Hepatocyte (in vitro differentiated cells): Measurements from ENCODE around the gene TMEM11. TPM values are rescaled to one million over a fixed set of nuclear protein-coding genes. Genes with fewer than 3 reads are reported as not detected.

ENCODE experiments used
- DNase-seq: peaks from one replicate; pipeline ENCODE4 v3.0.0-alpha.2; 2016; ENCODE audit warnings: low spot score
- H2AFZ ChIP-seq: fragments of 200-600 bp; sonication (generic); 2 replicates; pipeline ENCODE4 v1.6.0; 2016; ENCODE audit warnings: antibody characterized with exemption, mild to moderate bottlenecking
- H3K27ac ChIP-seq: fragments of 200-600 bp; sonication (generic); 2 replicates; pipeline ENCODE4 v1.5.1; 2016; ENCODE audit warnings: mild to moderate bottlenecking
- H3K27me3 ChIP-seq: fragments of 200-600 bp; sonication (generic); 2 replicates; pipeline ENCODE4 v1.6.1; 2016
- H3K36me3 ChIP-seq: fragments of 200-600 bp; sonication (generic); replicated peaks from 2 replicates; pipeline ENCODE4 v1.5.1; 2016; ENCODE audit warnings: low read depth; ENCODE audit not compliant: insufficient read depth
- H3K4me1 ChIP-seq: fragments of 200-600 bp; sonication (generic); 2 replicates; pipeline ENCODE4 v1.5.1; 2016; ENCODE audit warnings: mild to moderate bottlenecking, moderate library complexity; ENCODE audit not compliant: insufficient read depth
- H3K4me2 ChIP-seq: fragments of 200-600 bp; sonication (generic); 2 replicates; pipeline ENCODE4 v1.6.0; 2016
- H3K4me3 ChIP-seq: fragments of 200-600 bp; sonication (generic); 2 replicates; pipeline ENCODE4 v1.5.1; 2016; ENCODE audit warnings: mild to moderate bottlenecking
- H3K79me2 ChIP-seq: fragments of 200-600 bp; sonication (generic); 2 replicates; pipeline ENCODE4 v1.6.0; 2017; ENCODE audit warnings: mild to moderate bottlenecking
- H3K9me2 ChIP-seq: fragments of 200-600 bp; sonication (generic); replicated peaks from 2 replicates; pipeline ENCODE4 v1.6.0; 2017; ENCODE audit warnings: mild to moderate bottlenecking; ENCODE audit not compliant: insufficient read depth
- H3K9me3 ChIP-seq: fragments of 200-600 bp; sonication (generic); 2 replicates; pipeline ENCODE4 v1.5.1; 2016; ENCODE audit warnings: low read depth, mild to moderate bottlenecking
- H4K20me1 ChIP-seq: fragments of 200-600 bp; sonication (generic); 2 replicates; pipeline ENCODE4 v1.6.0; 2016; ENCODE audit warnings: mild to moderate bottlenecking; ENCODE audit not compliant: insufficient read depth, poor library complexity, severe bottlenecking
- EZH2 ChIP-seq: fragments of 200-600 bp; sonication (generic); IDR thresholded peaks from 2 replicates; pipeline ENCODE4 v1.6.1; 2016; ENCODE audit warnings: antibody characterized with exemption, mild to moderate bottlenecking, borderline replicate concordance
- EZH2phosphoT487 ChIP-seq: fragments of 200-600 bp; sonication (generic); IDR thresholded peaks from one replicate; pipeline ENCODE4 v1.6.1; 2018; ENCODE audit warnings: antibody characterized with exemption, mild to moderate bottlenecking, low read depth, moderate library complexity; ENCODE audit not compliant: unreplicated experiment, severe bottlenecking
- WGBS: methylation state at CpG from one replicate; pipeline ENCODE4 v1.1.6; 2016; ENCODE audit warnings: low lambda C conversion rate; ENCODE audit errors: missing lambda C conversion rate; 5-methylcytosine and 5-hydroxymethylcytosine counted together
- polyA plus RNA-seq: library from polyadenylated mRNA; unstranded; fragments of >200 nt; fragmentation: Nextera tagmentation; extraction: Ambion mirVana; gene quantifications from 2 replicates; pipeline ENCODE4 v1.2.1, GENCODE V29; 2016
- total RNA-seq: library from RNA; depleted of rRNA; stranded (reverse); fragments of >200 nt; gene quantifications from 2 replicates; pipeline ENCODE4 v1.2.3, GENCODE V29; 2014
- TF ChIP-seq, protein P1 (sequence below): fragments of 200-600 bp; sonication (generic); IDR thresholded peaks from 2 replicates; pipeline ENCODE4 v1.5.1; 2016; ENCODE audit warnings: antibody characterized with exemption, mild to moderate bottlenecking; ENCODE audit not compliant: poor library complexity

TMEM11 gene
- total and polyA plus RNA-seq, 2 experiments from 2014 or later = 21.6 to 78.1 TPM

DNA sequence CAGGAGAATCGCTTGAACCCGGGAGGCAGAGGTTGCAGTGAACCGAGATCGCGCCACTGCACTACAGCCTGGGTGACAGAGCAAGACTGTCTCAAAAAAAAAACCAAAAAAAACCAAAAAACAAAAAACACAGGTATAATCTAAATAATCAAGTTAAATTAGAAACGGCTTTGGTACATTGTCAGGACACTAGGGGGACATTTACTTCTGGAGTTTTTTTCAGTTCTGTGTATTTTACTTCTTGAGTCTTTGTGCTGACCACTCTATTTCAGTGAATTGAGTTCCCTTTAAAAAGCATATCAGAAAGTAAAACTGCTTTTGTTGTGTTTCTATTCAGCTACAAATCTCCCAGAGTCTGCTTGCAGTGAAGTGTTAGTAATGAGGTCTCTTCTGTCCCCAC, 50.9 kb downstream of the TMEM11 start:
- TF ChIP-seq, protein P1, sequence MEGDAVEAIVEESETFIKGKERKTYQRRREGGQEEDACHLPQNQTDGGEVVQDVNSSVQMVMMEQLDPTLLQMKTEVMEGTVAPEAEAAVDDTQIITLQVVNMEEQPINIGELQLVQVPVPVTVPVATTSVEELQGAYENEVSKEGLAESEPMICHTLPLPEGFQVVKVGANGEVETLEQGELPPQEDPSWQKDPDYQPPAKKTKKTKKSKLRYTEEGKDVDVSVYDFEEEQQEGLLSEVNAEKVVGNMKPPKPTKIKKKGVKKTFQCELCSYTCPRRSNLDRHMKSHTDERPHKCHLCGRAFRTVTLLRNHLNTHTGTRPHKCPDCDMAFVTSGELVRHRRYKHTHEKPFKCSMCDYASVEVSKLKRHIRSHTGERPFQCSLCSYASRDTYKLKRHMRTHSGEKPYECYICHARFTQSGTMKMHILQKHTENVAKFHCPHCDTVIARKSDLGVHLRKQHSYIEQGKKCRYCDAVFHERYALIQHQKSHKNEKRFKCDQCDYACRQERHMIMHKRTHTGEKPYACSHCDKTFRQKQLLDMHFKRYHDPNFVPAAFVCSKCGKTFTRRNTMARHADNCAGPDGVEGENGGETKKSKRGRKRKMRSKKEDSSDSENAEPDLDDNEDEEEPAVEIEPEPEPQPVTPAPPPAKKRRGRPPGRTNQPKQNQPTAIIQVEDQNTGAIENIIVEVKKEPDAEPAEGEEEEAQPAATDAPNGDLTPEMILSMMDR = no peak
- TF ChIP-seq EZH2 (no peak), EZH2phosphoT487 (no peak)
- Histone ChIP-seq H3K4me3 (no peak overlapping the region), H3K4me1 (no peaks in the 10 kb centered on the region), H3K36me3 (no peaks in the 10 kb centered on the region), H3K9me2 (no peaks in the 10 kb centered on the region), H3K27me3 (no peaks in the 10 kb centered on the region), H3K9me3 (no peaks in the 10 kb centered on the region), H2AFZ (no peak overlapping the region), H3K27ac (no peak overlapping the region), H3K4me2 (no peak overlapping the region), H3K79me2 (peaks cover 7% of the 10 kb centered on the region), H4K20me1 (no peaks in the 10 kb centered on the region)
- WGBS = 91% methylated on average over 4 of the region's 6 CpGs
- no peak for DNase-seq

DNA sequence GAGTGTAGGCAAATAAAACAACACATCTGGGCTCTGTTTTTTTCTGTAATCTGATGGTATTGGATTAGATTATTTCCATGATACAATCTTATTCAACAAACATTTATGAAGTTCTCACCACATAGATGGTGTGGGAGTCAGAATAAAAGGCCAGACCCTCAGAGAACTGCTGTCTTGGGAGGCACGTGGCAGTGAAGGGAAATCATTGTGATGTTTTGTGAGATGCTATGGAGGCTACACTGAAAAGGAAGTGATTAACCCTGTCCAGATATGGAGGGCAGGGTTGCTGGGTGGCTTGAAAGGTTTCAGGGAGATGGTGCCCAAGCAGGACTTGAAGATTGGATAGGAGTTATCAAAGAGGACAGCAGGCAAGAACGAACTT, 51.6 kb downstream of the TMEM11 start:
- H3K4me1 ChIP-seq = no peaks in the 10 kb centered on the region
- 69% methylated on average over 2 of the region's 2 CpGs for WGBS
- no peaks in the 10 kb centered on the region for H3K36me3 ChIP-seq
- H2AFZ ChIP-seq = no peak overlapping the region
- no peak overlapping the region for H3K4me3 ChIP-seq
- H3K27ac ChIP-seq = peak overlapping the region; percentile 8
- no peaks in the 10 kb centered on the region for H3K9me3 ChIP-seq
- no peak overlapping the region for H3K4me2 ChIP-seq
- H3K79me2 ChIP-seq = peaks cover 7% of the 10 kb centered on the region
- no peaks in the 10 kb centered on the region for H3K9me2 ChIP-seq
- no peaks in the 10 kb centered on the region for H3K27me3 ChIP-seq
- TF ChIP-seq EZH2 (no peak), EZH2phosphoT487 (no peak)
- TF ChIP-seq, protein P1 = no peak
- no peak for DNase-seq
- no peaks in the 10 kb centered on the region for H4K20me1 ChIP-seq

DNA sequence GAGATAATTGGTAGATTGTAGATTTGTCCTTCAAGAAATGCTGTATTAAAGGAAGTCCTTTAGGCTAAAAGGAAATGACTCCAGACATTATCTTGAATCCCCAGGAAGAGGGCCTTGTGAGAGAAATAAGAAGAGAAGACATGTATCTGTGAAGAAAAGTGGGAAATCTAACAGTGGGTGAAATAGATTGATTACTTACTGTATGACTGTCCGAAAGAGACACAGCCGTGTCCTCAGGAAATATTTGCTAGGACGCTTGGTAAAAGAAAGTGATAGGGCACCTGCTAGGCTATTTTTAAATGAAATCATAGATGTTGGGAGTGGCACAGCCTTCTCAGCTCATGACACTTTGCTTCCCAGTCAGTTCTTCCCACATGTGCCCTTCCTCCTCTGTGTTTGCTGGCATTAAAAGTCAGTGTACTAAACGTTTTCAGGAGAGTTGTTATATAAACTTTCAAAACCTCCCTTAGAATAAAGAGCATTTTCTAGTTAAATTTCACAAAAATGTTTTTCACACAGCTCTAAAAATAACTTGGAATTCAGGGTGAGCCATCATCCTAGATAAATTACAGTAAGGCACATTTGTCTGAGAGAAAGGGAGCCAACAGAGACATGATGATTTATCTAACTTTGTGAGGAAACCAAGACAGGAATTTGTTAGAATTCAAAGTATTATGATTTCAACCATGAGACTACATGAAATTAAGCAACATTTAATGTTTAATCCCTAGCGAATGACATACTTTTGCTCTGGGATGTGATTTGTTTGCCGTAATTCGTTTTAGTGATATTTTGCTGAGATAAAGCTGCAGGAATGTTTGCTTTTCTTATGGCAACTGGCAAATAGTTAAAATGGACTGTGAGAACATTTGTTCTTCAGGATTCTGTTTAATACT, 52.2 kb downstream of the TMEM11 start:
- TF ChIP-seq EZH2 (no peak), EZH2phosphoT487 (no peak)
- TF ChIP-seq, protein P1 = no peak
- H3K4me2 ChIP-seq = no peak overlapping the region
- 54% methylated on average over 7 of the region's 7 CpGs for WGBS

More for the DNA sequence above, 52.2 kb downstream of the TMEM11 start:
- H3K9me3 ChIP-seq = no peaks in the 10 kb centered on the region
- H3K9me2 ChIP-seq = no peaks in the 10 kb centered on the region
- no peaks in the 10 kb centered on the region for H3K4me1 ChIP-seq
- no peak overlapping the region for H2AFZ ChIP-seq
- H3K4me3 ChIP-seq = no peak overlapping the region
- H3K79me2 ChIP-seq = peaks cover 7% of the 10 kb centered on the region
- no peak for DNase-seq
- no peaks in the 10 kb centered on the region for H3K36me3 ChIP-seq
- peak overlapping the region; percentile 8 for H3K27ac ChIP-seq
- H3K27me3 ChIP-seq = no peaks in the 10 kb centered on the region
- H4K20me1 ChIP-seq = no peaks in the 10 kb centered on the region
